GM12864 (cell line): ENCODE measurements around the gene ZNF550.
A peak's percentile ranks its signal among the peaks of the same experiment; 100 is the strongest.
"Not testable (repeated sequence)": the region's sequence is repeated elsewhere in the genome, so short reads cannot be mapped to it uniquely, and the experiment has no call there.

Experiments used
- DNase-seq: peaks from one replicate; pipeline ENCODE4 v3.0.0-alpha.2; 2011; ENCODE audit warnings: low read depth
- H3K4me3 ChIP-seq: 2 replicates; pipeline ENCODE4 v1.5.1; 2011; ENCODE audit warnings: mild to moderate bottlenecking, low read depth, low read length, control low read depth
- CTCF ChIP-seq: IDR thresholded peaks from 2 replicates; pipeline ENCODE4 v1.5.1; 2011; ENCODE audit warnings: low read depth, mild to moderate bottlenecking, moderate library complexity, low read length, control low read depth, inconsistent platforms; ENCODE audit errors: missing control alignments

ZNF550 gene

GRCh38 chr19:57537953-57538547, 21.6 kb downstream of the ZNF550 start:
- DNase-seq = no peak
- TF ChIP-seq CTCF = no peak
- H3K4me3 ChIP-seq = no peak overlapping the region

GRCh38 chr19:57527136-57527881, 32.4 kb downstream of the ZNF550 start, which contains the start of gene ZNF549:
Gene ZNF549 (plus strand): TSS chr19:57527356. CDS start chr19:57527574, 218 bp downstream.
- TF ChIP-seq CTCF = no peak
- peak; percentile 82 for DNase-seq
- H3K4me3 ChIP-seq = peak within 1 kb of the TSS; percentile 93

GRCh38 chr19:57518021-57518420, 41.6 kb downstream of the ZNF550 start:
- not testable (repeated sequence) for DNase-seq, H3K4me3 ChIP-seq

GRCh38 chr19:57515255-57515654, 44.4 kb downstream of the ZNF550 start:
- no peak overlapping the region for H3K4me3 ChIP-seq

GRCh38 chr19:57512845-57513244, 46.8 kb downstream of the ZNF550 start:
- TF ChIP-seq CTCF = no peak
- no peak overlapping the region for H3K4me3 ChIP-seq
- no peak for DNase-seq

More at GRCh38 chr19:57515255-57515654, 44.4 kb downstream of the ZNF550 start:
- no peak for DNase-seq
- no peak for TF ChIP-seq CTCF

- no peak for TF ChIP-seq CTCF
- DNase-seq = no peak
- no peak overlapping the region for H3K4me3 ChIP-seq
Observed at GRCh38 chr19:57511484-57511883, 48.2 kb downstream of the ZNF550 start.

GRCh38 chr19:57506163-57506562, 53.5 kb downstream of the ZNF550 start:
- no peak for DNase-seq
- TF ChIP-seq CTCF = no peak
- H3K4me3 ChIP-seq = no peak overlapping the region

GRCh38 chr19:57500400-57500799, 59.3 kb downstream of the ZNF550 start:
- peak overlapping the region; percentile 27 for H3K4me3 ChIP-seq
- not testable (repeated sequence) for DNase-seq

GRCh38 chr19:57499680-57500395, 59.8 kb downstream of the ZNF550 start, which contains the start of gene ZNF773:
Gene ZNF773 (plus strand): TSS chr19:57499938. CDS start chr19:57500081, 143 bp downstream.
- peak; percentile 92 for DNase-seq
- peak within 1 kb of the TSS; percentile 67 for H3K4me3 ChIP-seq

- H3K4me3 ChIP-seq, DNase-seq: not testable (repeated sequence)
Observed at GRCh38 chr19:57499332-57499679, 60.4 kb downstream of the ZNF550 start.

GRCh38 chr19:57488299-57488644, 71.4 kb downstream of the ZNF550 start:
- H3K4me3 ChIP-seq = peak overlapping the region; percentile 34
- not testable (repeated sequence) for DNase-seq
